Measurements from ENCODE around the gene NME9.

DNA sequence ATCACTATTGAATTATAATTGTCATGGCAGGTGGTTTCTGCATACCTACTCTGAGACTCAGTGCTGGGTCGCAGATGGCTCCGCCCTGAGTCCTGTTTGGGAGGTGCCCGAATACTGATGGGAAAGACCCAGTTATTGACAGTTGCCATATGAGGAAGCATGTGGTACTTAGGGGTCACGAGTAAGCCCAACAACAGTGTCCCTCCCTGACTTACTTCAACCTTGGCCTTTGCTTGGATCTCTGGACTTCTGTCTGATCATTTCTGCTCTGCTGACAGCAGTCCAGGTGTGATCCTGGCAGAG is 35.6 kb upstream of the NME9 start:
- TF ChIP-seq POLR2A (IDR thresholded peaks at IDR 0.05): no peak
- TF ChIP-seq, protein P1, sequence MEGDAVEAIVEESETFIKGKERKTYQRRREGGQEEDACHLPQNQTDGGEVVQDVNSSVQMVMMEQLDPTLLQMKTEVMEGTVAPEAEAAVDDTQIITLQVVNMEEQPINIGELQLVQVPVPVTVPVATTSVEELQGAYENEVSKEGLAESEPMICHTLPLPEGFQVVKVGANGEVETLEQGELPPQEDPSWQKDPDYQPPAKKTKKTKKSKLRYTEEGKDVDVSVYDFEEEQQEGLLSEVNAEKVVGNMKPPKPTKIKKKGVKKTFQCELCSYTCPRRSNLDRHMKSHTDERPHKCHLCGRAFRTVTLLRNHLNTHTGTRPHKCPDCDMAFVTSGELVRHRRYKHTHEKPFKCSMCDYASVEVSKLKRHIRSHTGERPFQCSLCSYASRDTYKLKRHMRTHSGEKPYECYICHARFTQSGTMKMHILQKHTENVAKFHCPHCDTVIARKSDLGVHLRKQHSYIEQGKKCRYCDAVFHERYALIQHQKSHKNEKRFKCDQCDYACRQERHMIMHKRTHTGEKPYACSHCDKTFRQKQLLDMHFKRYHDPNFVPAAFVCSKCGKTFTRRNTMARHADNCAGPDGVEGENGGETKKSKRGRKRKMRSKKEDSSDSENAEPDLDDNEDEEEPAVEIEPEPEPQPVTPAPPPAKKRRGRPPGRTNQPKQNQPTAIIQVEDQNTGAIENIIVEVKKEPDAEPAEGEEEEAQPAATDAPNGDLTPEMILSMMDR (IDR thresholded peaks at IDR 0.05): no peak
